ENCODE results near the gene FNDC3B.
A peak's percentile ranks its signal among the peaks of the same experiment; 100 is the strongest.

FNDC3B gene

DNA sequence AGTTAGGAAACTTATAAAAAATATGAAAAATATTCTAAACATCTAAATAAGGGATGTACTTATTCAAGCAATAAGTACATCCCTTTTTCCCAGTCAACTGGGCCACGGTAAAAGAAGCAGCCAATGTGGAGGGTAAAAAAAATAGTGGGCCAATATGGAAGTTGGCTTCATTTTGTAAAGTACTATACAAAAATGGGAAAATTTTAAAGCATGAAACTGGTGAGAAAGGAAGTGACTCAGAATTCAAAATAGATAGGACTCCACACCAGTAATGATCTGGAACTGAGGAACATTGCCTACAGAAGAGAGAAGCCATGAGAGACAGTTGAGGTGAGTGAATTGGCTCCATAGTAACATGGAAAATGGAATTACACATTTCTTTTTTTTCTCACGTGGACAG lies 108.9 kb downstream of the FNDC3B start (continued):
- TF ChIP-seq, protein P1, sequence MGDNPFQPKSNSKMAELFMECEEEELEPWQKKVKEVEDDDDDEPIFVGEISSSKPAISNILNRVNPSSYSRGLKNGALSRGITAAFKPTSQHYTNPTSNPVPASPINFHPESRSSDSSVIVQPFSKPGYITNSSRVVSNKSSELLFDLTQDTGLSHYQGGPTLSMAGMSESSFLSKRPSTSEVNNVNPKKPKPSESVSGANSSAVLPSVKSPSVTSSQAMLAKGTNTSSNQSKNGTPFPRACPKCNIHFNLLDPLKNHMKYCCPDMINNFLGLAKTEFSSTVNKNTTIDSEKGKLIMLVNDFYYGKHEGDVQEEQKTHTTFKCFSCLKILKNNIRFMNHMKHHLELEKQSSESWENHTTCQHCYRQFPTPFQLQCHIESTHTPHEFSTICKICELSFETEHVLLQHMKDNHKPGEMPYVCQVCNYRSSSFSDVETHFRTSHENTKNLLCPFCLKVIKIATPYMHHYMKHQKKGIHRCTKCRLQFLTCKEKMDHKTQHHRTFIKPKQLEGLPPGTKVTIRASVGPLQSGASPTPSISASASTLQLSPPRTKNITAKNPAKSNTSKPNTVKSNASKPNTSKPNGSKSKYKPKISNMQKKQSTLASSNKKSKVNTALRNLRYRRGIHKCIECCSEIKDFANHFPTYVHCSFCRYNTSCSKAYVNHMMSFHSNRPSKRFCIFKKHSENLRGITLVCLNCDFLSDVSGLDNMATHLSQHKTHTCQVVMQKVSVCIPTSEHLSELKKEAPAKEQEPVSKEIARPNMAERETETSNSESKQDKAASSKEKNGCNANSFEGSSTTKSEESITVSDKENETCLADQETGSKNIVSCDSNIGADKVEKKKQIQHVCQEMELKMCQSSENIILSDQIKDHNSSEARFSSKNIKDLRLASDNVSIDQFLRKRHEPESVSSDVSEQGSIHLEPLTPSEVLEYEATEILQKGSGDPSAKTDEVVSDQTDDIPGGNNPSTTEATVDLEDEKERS (tag by site-specific recombination; IDR thresholded peaks at IDR 0.05) = no peak
- no peak for TF ChIP-seq ZNF214 (tag by site-specific recombination; IDR thresholded peaks at IDR 0.05; ENCODE audit: borderline replicate concordance)
- TF ChIP-seq SCRT2 (tag by site-specific recombination; IDR thresholded peaks at IDR 0.05) = no peak
- TF ChIP-seq ZNF660 (tag by site-specific recombination; IDR thresholded peaks at IDR 0.05) = no peak
- no peak for TF ChIP-seq ZNF449 (tag by site-specific recombination; IDR thresholded peaks at IDR 0.05)
- TF ChIP-seq OVOL3 (tag by site-specific recombination; IDR thresholded peaks at IDR 0.05) = no peak
- TF ChIP-seq ZBTB7A (tag by site-specific recombination; IDR thresholded peaks at IDR 0.05; ENCODE audit: low read depth) = no peak
- TF ChIP-seq OSR2 (tag by site-specific recombination; IDR thresholded peaks at IDR 0.05) = no peak
- TF ChIP-seq ZNF202 (tag by site-specific recombination; IDR thresholded peaks at IDR 0.05; ENCODE audit: borderline replicate concordance) = no peak
- no peak for TF ChIP-seq TCF7L2 (IDR thresholded peaks at IDR 0.05; ENCODE audit: borderline replicate concordance, low read depth, low read length)
- no peak for TF ChIP-seq ZNF266 (tag by site-specific recombination; IDR thresholded peaks at IDR 0.05; ENCODE audit: low read depth)
- TF ChIP-seq ZNF423 (tag by site-specific recombination; IDR thresholded peaks at IDR 0.05) = no peak
- TF ChIP-seq ZNF433 (tag by site-specific recombination; IDR thresholded peaks at IDR 0.05; ENCODE audit: low read depth) = no peak

- TF ChIP-seq SCRT2 (tag by site-specific recombination; IDR thresholded peaks at IDR 0.05) (peak; percentile 70), KLF8 (tag by site-specific recombination; IDR thresholded peaks at IDR 0.05) (no peak)
- H3K4me3 ChIP-seq (ENCODE audit: low read depth, low read length) = no peak overlapping the region
- H3K9me3 ChIP-seq (ENCODE audit: control insufficient read depth, insufficient read depth, low read depth, low read length) = no peaks in the 10 kb centered on the region
- ChIA-PET POLR2A (no interaction called here), CTCF (no interaction called here)
- no peaks in the 10 kb centered on the region for H3K36me3 ChIP-seq (ENCODE audit: control insufficient read depth in 2 of 2, insufficient read depth in 1 of 2, low read length in 2 of 2)
- H3K4me1 ChIP-seq (ENCODE audit: control insufficient read depth, insufficient read depth, low read length) = peaks cover 5% of the 10 kb centered on the region; the same call in 1 of the 2 replicates
- no peak overlapping the region for H3K27ac ChIP-seq (ENCODE audit: extremely low read depth, low read depth, low read length)
Measured at GRCh38 chr3:172148702-172149565, 109.6 kb downstream of the FNDC3B start.

DNA sequence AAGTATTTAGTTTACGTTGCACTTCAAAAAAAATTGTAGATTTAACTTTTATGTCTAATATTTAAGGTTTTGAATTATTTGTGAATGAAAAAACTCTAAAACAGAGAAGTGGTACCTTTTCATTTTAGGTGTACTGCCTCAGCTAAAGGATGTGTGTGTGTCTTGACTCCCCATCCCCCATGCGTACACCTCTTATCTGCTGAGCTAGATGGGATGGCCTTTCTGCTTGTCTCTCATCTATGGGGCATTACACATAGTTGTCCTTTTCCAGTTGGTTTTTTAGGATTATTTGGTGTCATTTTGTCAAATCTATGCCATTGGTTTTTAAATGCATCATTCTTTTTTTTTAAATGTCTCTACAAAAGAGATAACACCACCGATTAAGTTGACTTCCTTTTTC lies 110.9 kb downstream of the FNDC3B start:
- CTCF ChIA-PET = interaction anchor here (0.5 kb wide), 1 partner anchor 116 kb away, joined by 3 read pairs; no protein-coding TSS in a partner anchor
- Histone ChIP-seq H3K4me3 (ENCODE audit: low read depth, low read length) (no peak overlapping the region), H3K4me1 (ENCODE audit: control insufficient read depth, insufficient read depth, low read length) (peaks cover 6% of the 10 kb centered on the region; the same call in 1 of the 2 replicates), H3K9me3 (ENCODE audit: control insufficient read depth, insufficient read depth, low read depth, low read length) (no peaks in the 10 kb centered on the region), H3K36me3 (ENCODE audit: control insufficient read depth in 2 of 2, insufficient read depth in 1 of 2, low read length in 2 of 2) (no peaks in the 10 kb centered on the region), H3K27ac (ENCODE audit: extremely low read depth, low read depth, low read length) (no peak overlapping the region)
- POLR2A ChIA-PET = no interaction called here
- TF ChIP-seq, protein P2, sequence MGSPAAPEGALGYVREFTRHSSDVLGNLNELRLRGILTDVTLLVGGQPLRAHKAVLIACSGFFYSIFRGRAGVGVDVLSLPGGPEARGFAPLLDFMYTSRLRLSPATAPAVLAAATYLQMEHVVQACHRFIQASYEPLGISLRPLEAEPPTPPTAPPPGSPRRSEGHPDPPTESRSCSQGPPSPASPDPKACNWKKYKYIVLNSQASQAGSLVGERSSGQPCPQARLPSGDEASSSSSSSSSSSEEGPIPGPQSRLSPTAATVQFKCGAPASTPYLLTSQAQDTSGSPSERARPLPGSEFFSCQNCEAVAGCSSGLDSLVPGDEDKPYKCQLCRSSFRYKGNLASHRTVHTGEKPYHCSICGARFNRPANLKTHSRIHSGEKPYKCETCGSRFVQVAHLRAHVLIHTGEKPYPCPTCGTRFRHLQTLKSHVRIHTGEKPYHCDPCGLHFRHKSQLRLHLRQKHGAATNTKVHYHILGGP (tag by site-specific recombination; IDR thresholded peaks at IDR 0.05) = no peak
- TF ChIP-seq ZBTB17 (tag by site-specific recombination; IDR thresholded peaks at IDR 0.05) (no peak), SCRT2 (tag by site-specific recombination; IDR thresholded peaks at IDR 0.05) (no peak), ZNF449 (tag by site-specific recombination; IDR thresholded peaks at IDR 0.05) (no peak), ZNF354C (tag by site-specific recombination; IDR thresholded peaks at IDR 0.05; ENCODE audit: borderline replicate concordance, low read depth) (no peak), MEIS1 (CRISPR knock-in tag; IDR thresholded peaks at IDR 0.05; ENCODE audit: borderline replicate concordance) (no peak)
